GM12878 (cell line): ENCODE results near the gene ARHGEF25. TPM values are rescaled to one million over a fixed set of nuclear protein-coding genes. Genes with fewer than 3 reads are reported as not detected.

Source experiments
- ATAC-seq: fragments of 200-7000 bp; cut with Tn5 transposase; 3 replicates; pipeline ENCODE4 v1.9.1; 2020; ENCODE audit warnings: mild to moderate bottlenecking, moderate library complexity
- BruUV-seq: library from RNA; stranded (reverse); fragments of 400-500 nt; replicated peaks from 2 replicates; lab custom pipeline; 2021; lab: Mats Ljungman, UMichigan
- CTCF ChIA-PET: fragments of 300-600 bp; sonication (Branson Sonifier 250); formaldehyde crosslinking; extraction: SDS; loops from one replicate; lab custom pipeline; 2021; ENCODE audit warnings: inconsistent platforms; lab: Yijun Ruan, JAX
- POLR2A ChIA-PET: fragments of 350-600 bp; formaldehyde crosslinking; extraction: SDS; loops from one replicate; lab custom pipeline; 2021; ENCODE audit warnings: inconsistent platforms; lab: Charles Lee
- RAD21 ChIA-PET: fragments of 300-600 bp; sonication (Branson Sonifier 250); formaldehyde crosslinking; loops from one replicate; lab custom pipeline; 2023; ENCODE audit warnings: antibody characterized with exemption; ENCODE audit not compliant: unreplicated experiment; lab: Charles Lee
- SMC1A ChIA-PET: fragments of 300-600 bp; sonication (Branson Sonifier 250); formaldehyde crosslinking; loops from one replicate; lab custom pipeline; 2023; ENCODE audit not compliant: unreplicated experiment, uncharacterized antibody; lab: Charles Lee
- DNase-seq: peaks from one replicate; pipeline ENCODE4 v3.0.0-alpha.2; 2011; ENCODE audit warnings: low read depth, low spot score
- FAIRE-seq: peaks from 3 replicates; lab custom pipeline; 2011; peaks lifted over from hg19 to GRCh38; lab: Jason Lieb, UNC
- H2AFZ ChIP-seq: 2 replicates; pipeline ENCODE4 v1.6.0; 2011; ENCODE audit warnings: low read depth, low read length, control low read depth; ENCODE audit not compliant: control insufficient read depth
- H3K27ac ChIP-seq: 2 replicates; pipeline ENCODE4 v1.5.1; 2011; ENCODE audit warnings: control low read depth; ENCODE audit not compliant: control insufficient read depth, insufficient read depth
- H3K27me3 ChIP-seq, 2 experiments: replicated peaks in 1 of 2; 2 replicates each; pipeline versions ENCODE4 v1.6.0 to v1.6.1; 2011; ENCODE audit warnings: low read length in 1 of 2; ENCODE audit not compliant: control insufficient read depth in 2 of 2, insufficient read depth in 2 of 2
- H3K36me3 ChIP-seq, 2 experiments: 2 replicates each; pipeline ENCODE4 v1.5.1; 2011; ENCODE audit warnings: low read length in 1 of 2; ENCODE audit not compliant: control insufficient read depth in 2 of 2, insufficient read depth in 2 of 2
- H3K4me1 ChIP-seq: 2 replicates; pipeline ENCODE4 v1.6.1; 2011; ENCODE audit warnings: mild to moderate bottlenecking, low read length, moderate library complexity, mixed read lengths; ENCODE audit not compliant: control insufficient read depth, insufficient read depth
- H3K4me2 ChIP-seq: 2 replicates; pipeline ENCODE4 v1.6.0; 2011; ENCODE audit warnings: control low read depth; ENCODE audit not compliant: control insufficient read depth, insufficient read depth
- H3K4me3 ChIP-seq: fragments of 200-600 bp; sonication (generic); 2 replicates; pipeline ENCODE4 v1.5.1; 2016
- H3K79me2 ChIP-seq: 2 replicates; pipeline ENCODE4 v1.6.0; 2011; ENCODE audit warnings: low read length; ENCODE audit not compliant: control insufficient read depth, insufficient read depth
- H3K9ac ChIP-seq: 2 replicates; pipeline ENCODE4 v1.8.0; 2011; ENCODE audit warnings: low read length, control low read depth, mixed read lengths; ENCODE audit not compliant: control insufficient read depth, insufficient read depth
- H3K9me3 ChIP-seq: replicated peaks from 3 replicates; pipeline ENCODE4 v1.5.1; 2011; ENCODE audit warnings: mild to moderate bottlenecking, low read length; ENCODE audit not compliant: control insufficient read depth, insufficient read depth
- H4K20me1 ChIP-seq: 2 replicates; pipeline ENCODE4 v1.6.0; 2011; ENCODE audit not compliant: control insufficient read depth, insufficient read depth
- BCL11A ChIP-seq: IDR thresholded peaks from 2 replicates; pipeline ENCODE4 v1.6.1; 2011; ENCODE audit warnings: low read depth, low read length
- CEBPB ChIP-seq, 2 experiments: fragments of 150-350 bp in 1 of 2; IDR thresholded peaks; 2 replicates each; pipeline ENCODE4 v1.6.1; 2012 to 2014; ENCODE audit warnings: low read depth in 2 of 2, low read length in 2 of 2, borderline replicate concordance in 1 of 2, inconsistent platforms in 1 of 2
- ELK1 ChIP-seq: IDR thresholded peaks from 2 replicates; pipeline ENCODE4 v1.6.1; 2012; ENCODE audit warnings: low read depth, low read length, improper control_type of control experiment
- ESRRA ChIP-seq: IDR thresholded peaks from 2 replicates; pipeline ENCODE4 v1.6.1; 2012; ENCODE audit warnings: mild to moderate bottlenecking, low read length, improper control_type of control experiment
- HDAC6 ChIP-seq: fragments of 200-600 bp; sonication (generic); IDR thresholded peaks from one replicate; pipeline ENCODE4 v1.8.0; 2017; ENCODE audit warnings: antibody characterized with exemption; ENCODE audit not compliant: unreplicated experiment
- HDGF ChIP-seq: fragments of 450-650 bp; IDR thresholded peaks from 2 replicates; pipeline ENCODE4 v1.6.1; 2016; ENCODE audit warnings: antibody characterized with exemption
- IKZF2 ChIP-seq, 2 experiments: fragments of 450-650 bp; IDR thresholded peaks; 2 replicates each; pipeline ENCODE4 v1.6.1; 2017; ENCODE audit warnings: mild to moderate bottlenecking in 2 of 2, moderate library complexity in 2 of 2
- KLF5 ChIP-seq: fragments of 450-650 bp; IDR thresholded peaks from 2 replicates; pipeline ENCODE4 v1.6.1; 2014; ENCODE audit warnings: mild to moderate bottlenecking; ENCODE audit not compliant: partially characterized antibody
- MYB ChIP-seq: fragments of 150-350 bp; IDR thresholded peaks from 2 replicates; pipeline ENCODE4 v1.6.1; 2014; ENCODE audit warnings: mild to moderate bottlenecking, low read depth, low read length, borderline replicate concordance
- NBN ChIP-seq: fragments of 450-650 bp; IDR thresholded peaks from 2 replicates; pipeline ENCODE4 v1.6.1; 2016
- NFYB ChIP-seq: IDR thresholded peaks from 2 replicates; pipeline ENCODE4 v1.6.1; 2011; ENCODE audit warnings: low read depth, mild to moderate bottlenecking, low read length, improper control_type of control experiment, moderate library complexity; ENCODE audit not compliant: insufficient read depth
- NKRF ChIP-seq: fragments of 450-650 bp; conservative IDR thresholded peaks from 2 replicates; pipeline ENCODE4 v1.6.1; 2017; ENCODE audit warnings: mild to moderate bottlenecking, moderate library complexity
- PAX5 ChIP-seq: IDR thresholded peaks from 2 replicates; pipeline ENCODE4 v1.6.1; 2011; ENCODE audit warnings: low read depth, low read length, borderline replicate concordance
- PBX3 ChIP-seq: IDR thresholded peaks from 2 replicates; pipeline ENCODE4 v1.6.1; 2011; ENCODE audit warnings: mild to moderate bottlenecking, low read depth, low read length, moderate library complexity; ENCODE audit not compliant: insufficient replicate concordance
- RAD51 ChIP-seq: fragments of 450-650 bp; IDR thresholded peaks from 2 replicates; pipeline ENCODE4 v1.6.1; 2016; ENCODE audit warnings: moderate library complexity, mild to moderate bottlenecking, inconsistent platforms
- RELA ChIP-seq: fragments of 450-650 bp; IDR thresholded peaks from 2 replicates; pipeline ENCODE4 v1.8.0; 2014; ENCODE audit warnings: borderline replicate concordance; ENCODE audit not compliant: partially characterized antibody
- SP1 ChIP-seq: IDR thresholded peaks from one replicate; pipeline ENCODE4 v1.6.1; 2011; ENCODE audit warnings: low read depth, low read length
- TARDBP ChIP-seq: IDR thresholded peaks from 2 replicates; pipeline ENCODE4 v1.6.1; 2016; ENCODE audit warnings: borderline replicate concordance
- ZNF217 ChIP-seq: fragments of 450-650 bp; IDR thresholded peaks from 2 replicates; pipeline ENCODE4 v1.6.1; 2017; ENCODE audit warnings: antibody characterized with exemption, mild to moderate bottlenecking
- WGBS: methylation state at CpG from one replicate; pipeline ENCODE4 v1.1.6; 2016; ENCODE audit warnings: low lambda C conversion rate; ENCODE audit not compliant: insufficient replicate concordance, insufficient coverage; ENCODE audit errors: missing lambda C conversion rate; 5-methylcytosine and 5-hydroxymethylcytosine counted together
- in situ Hi-C: fragments of 300-500 bp; cut with MboI; formaldehyde crosslinking; loops from 9 replicates; pipeline ENCODE4 v1.14.3; 2018; ENCODE audit warnings: mixed read lengths
- intact Hi-C: fragments of 100-400 bp; cut with micrococcal nuclease; formaldehyde crosslinking; loops from one replicate; pipeline ENCODE4 v1.14.2; 2022; ENCODE audit not compliant: unreplicated experiment
- polyA plus RNA-seq, 11 experiments: library from polyadenylated mRNA; depleted of rRNA in 4 of 11; unstranded in 6 of 11; stranded (reverse) in 5 of 11; fragments of >200 nt; fragmentation: Nextera tagmentation in 4 of 11; fragmentation: Illumina TruSeq in 1 of 11; extraction: Ambion mirVana in 4 of 11; extraction: Trizol in 1 of 11; gene quantifications; 1 replicate in 1 of 11; 2 replicates in 10 of 11; pipeline versions ENCODE4 v1.2.1 to v1.2.3, GENCODE V29; 2011 to 2016; ENCODE audit warnings: inconsistent platforms in 2 of 11, missing spikeins in 2 of 11, low read depth in 1 of 11
- total RNA-seq, 4 experiments: library from RNA; depleted of rRNA in 3 of 4; stranded (reverse); fragments of >200 nt in 3 of 4; fragmentation: Illumina TruSeq in 1 of 4; extraction: Trizol in 1 of 4; gene quantifications; 2 replicates each; pipeline versions ENCODE4 v1.2.1 to v1.2.3, GENCODE V29; 2013 to 2021

The ARHGEF25 gene
- total and polyA plus RNA-seq, 10 of the 15 experiments (the other 5 are each of a cell fraction or from before 2014, with no cell fraction given), result 0.08 to 4.5 (median 1.2) TPM; not detected in 3

GRCh38 chr12:57626921-57627445 is 15.7 kb downstream of the ARHGEF25 start:
- H3K4me2 ChIP-seq, result no peak overlapping the region
- FAIRE-seq, result no peak
- SMC1A ChIA-PET, result interaction anchor here (1.5 kb wide), 1 partner anchor 13 kb away, joined by 4 read pairs; no protein-coding TSS in a partner anchor

More at GRCh38 chr12:57626921-57627445, 15.7 kb downstream of the ARHGEF25 start:
- Histone ChIP-seq H3K27ac (no peak overlapping the region), H3K9ac (no peak overlapping the region), H3K9me3 (no peaks in the 10 kb centered on the region), H4K20me1 (no peaks in the 10 kb centered on the region), H3K27me3 (peaks cover 23 to 28% of the 10 kb centered on the region in 2 experiments), H3K4me3 (no peak overlapping the region), H2AFZ (no peak overlapping the region), H3K79me2 (no peaks in the 10 kb centered on the region), H3K36me3 (no peaks in the 10 kb centered on the region), H3K4me1 (no peaks in the 10 kb centered on the region)
- DNase-seq (no peak), ATAC-seq (no peak)
- ChIA-PET RAD21 (no interaction called here), CTCF (interaction anchor here (0.7 to 4.2 kb wide), 4 partner anchors 12 to 117 kb away, joined by 3 to 17 read pairs (median 4); partner anchors contain the start of genes ARHGEF25 and TSPAN31), POLR2A (no interaction called here)
- TF ChIP-seq TARDBP (no peak), SP1 (no peak), PBX3 (no peak), ELK1 (no peak), IKZF2 (IDR thresholded peaks at IDR 0.05) (no peak), CEBPB (IDR thresholded peaks at IDR 0.05; ENCODE audit: borderline replicate concordance in 1 of 2, low read depth in 2 of 2, low read length in 2 of 2) (no peak), HDGF (no peak), KLF5 (no peak), BCL11A (no peak), HDAC6 (no peak), MYB (no peak), NFYB (no peak), NKRF (no peak), PAX5 (no peak), RELA (no peak), ESRRA (no peak), ZNF217 (no peak), RAD51 (no peak), NBN (no peak)
- no TSS peak for BruUV-seq
- intact Hi-C loops (no loop called here), in situ Hi-C loops (no loop called here)
- 14% methylated on average over 9 of the region's 9 CpGs for WGBS
